Measurements from ENCODE around the gene TRAPPC6A. TPM values are rescaled to one million over a fixed set of nuclear protein-coding genes. Genes with fewer than 3 reads are reported as not detected.
A peak's percentile ranks its signal among the peaks of the same experiment; 100 is the strongest.

Gene TRAPPC6A
- total RNA-seq, 4 donors from 2014 or later: 15.7 to 51.2 (median 29.7) TPM; not detected in 1

DNA sequence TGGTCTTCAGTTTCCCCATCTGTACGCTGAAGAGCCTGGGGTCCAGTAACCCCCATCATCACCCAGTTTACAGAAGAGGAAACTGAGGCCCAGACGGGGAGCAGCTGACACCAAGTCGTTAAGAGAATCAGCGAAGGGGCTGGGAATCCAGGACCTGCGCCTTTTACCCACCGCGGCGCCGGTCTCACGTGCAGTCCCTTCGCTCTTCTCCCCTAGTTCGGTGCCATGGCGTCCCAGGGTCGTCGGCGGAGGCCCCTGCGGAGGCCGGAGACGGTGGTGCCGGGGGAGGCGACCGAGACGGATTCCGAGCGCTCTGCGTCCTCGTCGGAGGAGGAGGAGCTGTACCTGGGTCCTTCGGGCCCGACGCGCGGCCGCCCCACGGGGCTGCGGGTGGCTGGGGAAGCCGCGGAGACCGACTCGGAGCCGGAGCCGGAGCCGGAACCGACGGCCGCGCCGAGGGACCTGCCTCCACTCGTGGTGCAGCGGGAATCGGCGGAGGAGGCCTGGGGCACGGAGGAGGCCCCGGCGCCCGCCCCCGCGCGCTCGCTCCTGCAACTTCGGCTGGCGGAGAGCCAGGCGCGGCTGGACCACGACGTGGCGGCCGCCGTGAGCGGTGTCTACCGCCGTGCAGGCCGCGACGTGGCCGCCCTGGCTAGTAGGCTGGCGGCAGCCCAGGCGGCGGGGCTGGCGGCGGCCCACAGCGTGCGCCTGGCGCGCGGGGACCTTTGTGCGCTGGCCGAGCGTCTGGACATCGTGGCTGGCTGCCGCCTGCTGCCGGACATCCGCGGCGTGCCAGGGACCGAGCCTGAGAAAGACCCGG, 1.2 kb upstream of the TRAPPC6A start:
- no peaks in the 10 kb centered on the region for H3K36me3 ChIP-seq
- in situ Hi-C loops (cut with MboI; ENCODE audit: low pct_ligation_motif_present in 1 of 4, low pct_unique_long_range_greater_than_20kb in 1 of 4, low sequenced_read_pairs in 3 of 4) (no loop called here), intact Hi-C loops (cut with DNase I; ENCODE audit: low total_unique reads) (no loop called here)
- 2% methylated on average over 64 of the region's 97 CpGs; no CpG with 5 or more reads in 1 of the 2 donors for WGBS, 2 donors (ENCODE audit: low coverage in 1 of 2)
- DNase-seq: peak; percentile 42
- no peaks in the 10 kb centered on the region for H3K27me3 ChIP-seq
- H3K4me1 ChIP-seq: peaks cover 11 to 34% (median 29%) of the 10 kb centered on the region in 4 donors
- TF ChIP-seq POLR2AphosphoS5 (IDR thresholded peaks at IDR 0.05): no peak
- no peak for TF ChIP-seq EP300 (IDR thresholded peaks at IDR 0.05; ENCODE audit: low read depth)
- TF ChIP-seq POLR2A (IDR thresholded peaks at IDR 0.05): no peak
- TF ChIP-seq, protein P1, sequence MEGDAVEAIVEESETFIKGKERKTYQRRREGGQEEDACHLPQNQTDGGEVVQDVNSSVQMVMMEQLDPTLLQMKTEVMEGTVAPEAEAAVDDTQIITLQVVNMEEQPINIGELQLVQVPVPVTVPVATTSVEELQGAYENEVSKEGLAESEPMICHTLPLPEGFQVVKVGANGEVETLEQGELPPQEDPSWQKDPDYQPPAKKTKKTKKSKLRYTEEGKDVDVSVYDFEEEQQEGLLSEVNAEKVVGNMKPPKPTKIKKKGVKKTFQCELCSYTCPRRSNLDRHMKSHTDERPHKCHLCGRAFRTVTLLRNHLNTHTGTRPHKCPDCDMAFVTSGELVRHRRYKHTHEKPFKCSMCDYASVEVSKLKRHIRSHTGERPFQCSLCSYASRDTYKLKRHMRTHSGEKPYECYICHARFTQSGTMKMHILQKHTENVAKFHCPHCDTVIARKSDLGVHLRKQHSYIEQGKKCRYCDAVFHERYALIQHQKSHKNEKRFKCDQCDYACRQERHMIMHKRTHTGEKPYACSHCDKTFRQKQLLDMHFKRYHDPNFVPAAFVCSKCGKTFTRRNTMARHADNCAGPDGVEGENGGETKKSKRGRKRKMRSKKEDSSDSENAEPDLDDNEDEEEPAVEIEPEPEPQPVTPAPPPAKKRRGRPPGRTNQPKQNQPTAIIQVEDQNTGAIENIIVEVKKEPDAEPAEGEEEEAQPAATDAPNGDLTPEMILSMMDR (IDR thresholded peaks at IDR 0.05): no peak
- H3K27ac ChIP-seq: peak overlapping the region; percentile 91 to 96 (median 94)
- no peaks in the 10 kb centered on the region for H3K9me3 ChIP-seq
- peak overlapping the region; percentile 70 to 89 (median 80) for H3K4me3 ChIP-seq

DNA sequence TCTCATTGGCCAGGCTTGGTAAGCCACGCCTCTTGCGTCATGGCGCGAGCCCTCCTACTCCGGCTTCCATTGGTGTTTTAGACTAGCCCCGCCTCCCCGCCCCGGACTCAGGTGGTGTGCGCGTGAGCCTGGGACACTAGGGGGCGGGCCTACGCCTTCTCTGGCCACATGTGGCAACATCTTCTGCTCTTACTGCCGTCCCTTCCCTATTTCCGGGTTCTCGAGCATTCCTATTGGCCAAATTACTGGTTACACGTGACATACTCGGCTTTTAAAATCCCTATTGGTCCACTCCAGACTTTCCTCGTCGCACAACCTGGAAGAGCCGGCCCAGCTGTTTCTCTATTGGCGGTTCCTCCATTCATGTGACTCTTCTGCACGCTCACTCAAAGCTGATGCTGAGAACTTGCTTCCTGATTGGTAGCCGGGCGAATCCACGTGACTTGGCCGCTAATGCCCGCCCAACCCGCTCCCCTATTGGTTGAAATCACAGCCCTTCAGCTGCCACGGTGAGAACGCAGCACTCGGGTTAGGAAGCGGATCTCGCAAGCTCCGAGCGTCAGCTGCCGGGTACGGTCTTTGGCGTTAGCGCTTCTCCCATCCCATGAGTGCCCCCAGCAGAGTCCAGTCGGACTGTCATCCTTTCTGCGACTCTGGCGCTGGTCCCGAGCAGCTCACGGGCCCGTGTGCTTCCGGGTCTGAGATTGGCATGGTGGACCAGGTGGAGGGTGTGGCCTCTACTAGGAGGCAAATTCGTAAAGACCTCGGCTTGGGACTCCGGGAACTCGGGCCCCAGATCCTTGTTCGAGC, 430 bp upstream of the TRAPPC6A start, which contains the start of gene BLOC1S3:
Gene BLOC1S3, plus strand, starts transcription at position 523 of the 810 bp plus-strand sequence. CDS start 513 bp downstream, outside the sequence.
- TF ChIP-seq POLR2A (IDR thresholded peaks at IDR 0.05) (peak; percentile 77), EP300 (IDR thresholded peaks at IDR 0.05; ENCODE audit: low read depth) (no peak), POLR2AphosphoS5 (IDR thresholded peaks at IDR 0.05) (peak; percentile 86 to 94 (median 93))
- TF ChIP-seq, protein P1 (IDR thresholded peaks at IDR 0.05): peak in 4 of 5 experiments; percentile 33 to 44 (median 36)
- intact Hi-C loops (cut with DNase I; ENCODE audit: low total_unique reads): no loop called here
- Histone ChIP-seq H3K27ac (peak within 1 kb of the TSS; percentile 91 to 98 (median 95)), H3K9me3 (no peaks in the 10 kb centered on the region), H3K4me1 (peaks cover 11 to 34% (median 29%) of the 10 kb centered on the region in 4 donors), H3K4me3 (peak within 1 kb of the TSS; percentile 78 to 91 (median 90)), H3K27me3 (no peaks in the 10 kb centered on the region), H3K36me3 (no peaks in the 10 kb centered on the region)
- in situ Hi-C loops (cut with MboI; ENCODE audit: low pct_ligation_motif_present in 1 of 4, low pct_unique_long_range_greater_than_20kb in 1 of 4, low sequenced_read_pairs in 3 of 4): no loop called here
- DNase-seq: peak; percentile 100
- WGBS, 2 donors (ENCODE audit: low coverage in 1 of 2): 0 to 1% methylated on average over 6 to 44 of the region's 51 CpGs

DNA sequence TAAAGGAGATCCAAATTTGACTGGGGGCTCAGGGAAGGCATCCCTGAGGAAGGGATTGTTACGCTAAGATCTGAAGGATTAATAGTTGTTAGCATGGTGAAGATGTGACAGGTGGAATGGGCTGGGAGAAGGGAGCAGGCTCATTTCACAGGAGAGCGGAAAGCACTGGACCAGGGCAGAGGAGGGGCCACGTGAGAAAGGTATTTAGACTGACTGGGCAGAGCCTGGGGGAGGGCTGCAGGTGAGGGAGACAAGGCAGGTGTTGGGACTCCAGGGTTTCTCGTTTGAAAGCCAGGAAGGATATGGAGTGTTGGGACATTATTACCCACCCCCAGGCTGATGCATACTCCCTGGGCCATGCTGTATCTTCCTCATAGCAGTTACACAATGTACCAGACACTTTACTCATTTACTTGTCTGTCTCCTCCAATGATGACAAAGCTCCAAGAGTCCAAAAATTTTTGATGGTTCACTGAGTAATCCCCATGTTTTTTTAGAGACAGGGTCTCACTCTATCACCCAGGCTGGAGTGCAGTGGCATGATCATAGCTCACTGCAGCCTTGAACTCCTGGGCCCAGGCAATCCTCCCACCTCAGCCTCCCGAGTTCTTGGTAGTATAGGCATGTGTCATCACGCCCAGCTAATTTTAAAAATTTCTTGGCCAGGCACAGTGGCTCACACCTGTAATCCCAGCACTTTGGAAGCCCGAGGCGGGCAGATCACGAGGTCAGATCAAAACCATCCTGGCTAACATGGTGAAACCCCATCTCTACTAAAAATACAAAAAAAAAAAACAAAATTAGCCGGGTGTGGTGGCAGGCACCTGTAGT, 2.3 kb downstream of the TRAPPC6A start:
- Histone ChIP-seq H3K9me3 (no peaks in the 10 kb centered on the region), H3K27ac (no peak overlapping the region), H3K27me3 (no peaks in the 10 kb centered on the region), H3K36me3 (no peaks in the 10 kb centered on the region), H3K4me1 (peaks cover 5 to 42% (median 32%) of the 10 kb centered on the region in 4 donors), H3K4me3 (no peak overlapping the region)
- TF ChIP-seq POLR2A (IDR thresholded peaks at IDR 0.05): no peak
- TF ChIP-seq, protein P1 (IDR thresholded peaks at IDR 0.05): no peak
- no peak for TF ChIP-seq EP300 (IDR thresholded peaks at IDR 0.05; ENCODE audit: low read depth)
- no peak for TF ChIP-seq POLR2AphosphoS5 (IDR thresholded peaks at IDR 0.05)
- in situ Hi-C loops (cut with MboI; ENCODE audit: low pct_ligation_motif_present in 1 of 4, low pct_unique_long_range_greater_than_20kb in 1 of 4, low sequenced_read_pairs in 3 of 4): no loop called here
- DNase-seq: no peak
- WGBS, 2 donors (ENCODE audit: low coverage in 1 of 2): 73 to 83% methylated on average over 4 to 10 of the region's 10 CpGs
- intact Hi-C loops (cut with DNase I; ENCODE audit: low total_unique reads): no loop called here

Data from transverse colon (tissue), 4 donors.